Epithelial cell of proximal tubule (primary cell): ENCODE results near the gene KDM5B. TPM values are rescaled to one million over a fixed set of nuclear protein-coding genes. Genes with fewer than 3 reads are reported as not detected.
"Not testable (repeated sequence)": the region's sequence is repeated elsewhere in the genome, so short reads cannot be mapped to it uniquely, and the experiment has no call there.

ENCODE experiments used
- DNase-seq: peaks from one replicate; pipeline ENCODE4 v3.0.0-alpha.2; 2011; ENCODE audit warnings: low read depth
- H3K4me3 ChIP-seq: 2 replicates; pipeline ENCODE4 v1.5.1; 2011; ENCODE audit warnings: low read depth, mild to moderate bottlenecking, low read length
- CTCF ChIP-seq: conservative IDR thresholded peaks from 2 replicates; pipeline ENCODE4 v1.5.1; 2012; ENCODE audit warnings: low read depth, mild to moderate bottlenecking, low read length
- total RNA-seq: library from RNA; depleted of rRNA; stranded (reverse); fragments of >200 nt; gene quantifications from 2 replicates; pipeline ENCODE4 v1.2.3, GENCODE V29; 2015

Gene KDM5B
- total RNA-seq, 1 donor from 2014 or later, result 46.2 TPM

- no peak for TF ChIP-seq CTCF
- DNase-seq, result no peak
- H3K4me3 ChIP-seq, result no peak overlapping the region
These were observed 65.7 kb downstream of the KDM5B start for GRCh38 chr1:202742496-202742895.

GRCh38 chr1:202733251-202733650, 75.0 kb downstream of the KDM5B start:
- no peak for DNase-seq
- no peak for TF ChIP-seq CTCF

DNA sequence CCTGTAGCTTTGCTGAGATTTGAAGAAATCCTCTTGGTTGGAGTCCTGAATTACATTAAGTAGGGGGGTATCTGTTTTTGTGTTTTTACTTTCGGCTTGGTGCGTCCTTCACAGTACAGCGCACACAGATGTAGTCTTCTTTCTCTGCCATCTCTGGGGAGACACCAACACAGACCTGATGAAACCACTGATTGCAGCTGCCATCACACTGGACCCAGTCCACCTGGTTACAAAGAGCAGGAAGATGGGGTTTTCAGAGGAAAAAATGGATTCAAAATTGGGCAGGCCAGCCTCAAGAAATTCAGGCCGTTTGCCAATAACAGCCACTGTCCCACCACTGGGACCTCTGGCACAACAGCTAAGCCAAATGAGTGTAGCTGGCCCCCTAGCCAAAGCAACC, 79.3 kb downstream of the KDM5B start:
- DNase-seq, result no peak
- TF ChIP-seq CTCF, result no peak
- no peak overlapping the region for H3K4me3 ChIP-seq

More at GRCh38 chr1:202733251-202733650, 75.0 kb downstream of the KDM5B start:
- H3K4me3 ChIP-seq, result no peak overlapping the region

GRCh38 chr1:202725526-202725925, 82.7 kb downstream of the KDM5B start:
- H3K4me3 ChIP-seq, result no peak overlapping the region
- DNase-seq, result no peak

GRCh38 chr1:202723708-202724107, 84.5 kb downstream of the KDM5B start:
- TF ChIP-seq CTCF, result no peak
- no peak for DNase-seq
- no peak overlapping the region for H3K4me3 ChIP-seq

More at GRCh38 chr1:202725526-202725925, 82.7 kb downstream of the KDM5B start:
- TF ChIP-seq CTCF, result no peak

DNA sequence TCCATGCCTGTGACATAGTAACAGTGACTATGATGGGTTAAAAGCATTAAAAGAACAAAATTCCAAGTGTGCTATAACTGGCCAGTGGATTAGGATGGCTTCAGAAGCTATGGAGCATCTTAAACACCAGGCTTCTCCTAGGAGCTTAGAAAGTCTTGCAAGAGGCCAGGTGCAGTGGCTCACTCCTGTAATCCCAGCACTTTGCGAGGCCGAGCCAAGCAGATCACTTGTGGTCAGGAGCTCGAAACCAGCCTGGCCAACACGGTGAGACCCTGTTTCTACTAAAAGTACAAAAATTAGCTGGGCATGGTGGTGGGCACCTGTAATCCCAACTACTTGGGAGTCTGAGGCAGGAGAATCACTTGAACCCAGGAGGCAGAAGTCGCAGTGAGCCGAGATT, 85.2 kb downstream of the KDM5B start:
- not testable (repeated sequence) for DNase-seq, H3K4me3 ChIP-seq

GRCh38 chr1:202716654-202717053, 91.6 kb downstream of the KDM5B start:
- TF ChIP-seq CTCF, result no peak
- no peak overlapping the region for H3K4me3 ChIP-seq
- DNase-seq, result no peak

DNA sequence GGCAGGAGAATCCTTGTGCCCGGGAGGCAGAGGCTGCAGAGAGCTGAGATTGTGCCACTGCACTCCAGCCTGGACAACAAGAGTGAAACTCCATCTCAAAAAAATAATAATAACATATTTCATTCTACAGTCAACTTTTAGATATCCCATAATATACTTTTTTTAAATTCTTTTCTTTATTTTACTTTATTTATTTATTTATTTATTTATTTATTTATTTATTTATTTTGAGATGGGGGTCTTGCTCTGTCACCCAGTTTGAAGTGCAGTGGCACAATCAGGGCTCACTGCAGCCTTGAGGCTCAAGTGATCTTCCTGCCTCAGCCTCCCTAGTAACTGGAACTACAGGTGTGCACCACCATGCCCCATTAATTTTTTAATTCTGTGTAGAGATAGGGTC, 94.0 kb downstream of the KDM5B start:
- DNase-seq, H3K4me3 ChIP-seq: not testable (repeated sequence)
